Hepatocyte (in vitro differentiated cells): ENCODE results near the gene PTH1R.

Source experiments
- CTCF ChIP-seq: fragments of 200-600 bp; sonication (generic); IDR thresholded peaks from 2 replicates; pipeline ENCODE4 v1.5.1; 2016; ENCODE audit warnings: antibody characterized with exemption, mild to moderate bottlenecking; ENCODE audit not compliant: poor library complexity
- EZH2 ChIP-seq: fragments of 200-600 bp; sonication (generic); IDR thresholded peaks from 2 replicates; pipeline ENCODE4 v1.6.1; 2016; ENCODE audit warnings: antibody characterized with exemption, mild to moderate bottlenecking, borderline replicate concordance
- EZH2phosphoT487 ChIP-seq: fragments of 200-600 bp; sonication (generic); IDR thresholded peaks from one replicate; pipeline ENCODE4 v1.6.1; 2018; ENCODE audit warnings: antibody characterized with exemption, mild to moderate bottlenecking, low read depth, moderate library complexity; ENCODE audit not compliant: unreplicated experiment, severe bottlenecking

GRCh38 chr3:46829699-46830208 lies 47.8 kb upstream of the PTH1R start:
- no peak for TF ChIP-seq CTCF
- TF ChIP-seq EZH2phosphoT487 = no peak
- TF ChIP-seq EZH2 = no peak
